Trophoblast cell (in vitro differentiated cells and primary cell): ENCODE measurements around the gene RAC2.
"Not testable (repeated sequence)": the region's sequence is repeated elsewhere in the genome, so short reads cannot be mapped to it uniquely, and the experiment has no call there.

Experiments
- DNase-seq, 2 donors: peaks; one replicate each; pipeline ENCODE4 v3.0.0-alpha.2; 2016
- H2AFZ ChIP-seq: 2 replicates; pipeline ENCODE4 v1.6.1; 2013; ENCODE audit warnings: low read length, moderate library complexity, mild to moderate bottlenecking; ENCODE audit not compliant: insufficient read depth, poor library complexity
- H2AK5ac ChIP-seq: 2 replicates; pipeline ENCODE4 v1.6.1; 2013; ENCODE audit warnings: mild to moderate bottlenecking, low read length
- H2BK120ac ChIP-seq: 2 replicates; pipeline ENCODE4 v1.6.1; 2013; ENCODE audit warnings: low read length, mild to moderate bottlenecking, moderate library complexity; ENCODE audit not compliant: insufficient read depth, poor library complexity
- H2BK12ac ChIP-seq: 2 replicates; pipeline ENCODE4 v1.6.1; 2013; ENCODE audit warnings: mild to moderate bottlenecking, low read length, moderate library complexity
- H2BK5ac ChIP-seq: 2 replicates; pipeline ENCODE4 v1.6.1; 2013; ENCODE audit warnings: low read length, low read depth, moderate library complexity, mild to moderate bottlenecking; ENCODE audit not compliant: poor library complexity
- H3K14ac ChIP-seq: 2 replicates; pipeline ENCODE4 v1.6.1; 2013; ENCODE audit warnings: mild to moderate bottlenecking, low read length
- H3K18ac ChIP-seq: 2 replicates; pipeline ENCODE4 v1.6.1; 2013; ENCODE audit warnings: mild to moderate bottlenecking, low read length
- H3K23ac ChIP-seq: 2 replicates; pipeline ENCODE4 v1.6.1; 2013; ENCODE audit warnings: low read length
- H3K27ac ChIP-seq: 2 replicates; pipeline ENCODE4 v1.5.1; 2013; ENCODE audit warnings: low read depth, mild to moderate bottlenecking, inconsistent platforms, low read length, moderate library complexity
- H3K27me3 ChIP-seq: 2 replicates; pipeline ENCODE4 v1.6.1; 2013; ENCODE audit warnings: inconsistent platforms, mild to moderate bottlenecking, low read length, moderate library complexity; ENCODE audit not compliant: insufficient read depth
- H3K36me3 ChIP-seq, 2 experiments: 1 replicate in 1 of 2; 2 replicates in 1 of 2; pipeline ENCODE4 v1.6.1; 2013; ENCODE audit warnings: low read length in 2 of 2, mild to moderate bottlenecking in 2 of 2, moderate library complexity in 1 of 2; ENCODE audit not compliant: insufficient read depth in 2 of 2, control insufficient read depth in 1 of 2
- H3K4ac ChIP-seq: 2 replicates; pipeline ENCODE4 v1.6.1; 2013; ENCODE audit warnings: low read depth, mild to moderate bottlenecking, low read length, moderate library complexity
- H3K4me1 ChIP-seq, 2 experiments: 1 replicate in 1 of 2; 2 replicates in 1 of 2; pipeline ENCODE4 v1.6.1; 2013; ENCODE audit warnings: low read length in 2 of 2, mild to moderate bottlenecking in 2 of 2, moderate library complexity in 1 of 2; ENCODE audit not compliant: insufficient read depth in 2 of 2, control insufficient read depth in 1 of 2
- H3K4me2 ChIP-seq: 2 replicates; pipeline ENCODE4 v1.6.1; 2013; ENCODE audit warnings: inconsistent platforms, mild to moderate bottlenecking, low read length, moderate library complexity
- H3K4me3 ChIP-seq: 2 replicates; pipeline ENCODE4 v1.5.1; 2013; ENCODE audit warnings: mild to moderate bottlenecking, low read depth, low read length, inconsistent platforms
- H3K79me1 ChIP-seq: one replicate; pipeline ENCODE4 v1.6.1; 2013; ENCODE audit warnings: low read length
- H3K79me2 ChIP-seq: 2 replicates; pipeline ENCODE4 v1.6.1; 2013; ENCODE audit warnings: low read length, mild to moderate bottlenecking; ENCODE audit not compliant: control insufficient read depth, insufficient read depth, poor library complexity
- H3K9ac ChIP-seq: 2 replicates; pipeline ENCODE4 v1.6.1; 2013; ENCODE audit warnings: mild to moderate bottlenecking, low read length
- H3K9me3 ChIP-seq: 2 replicates; pipeline ENCODE4 v1.6.1; 2013; ENCODE audit warnings: low read depth, mild to moderate bottlenecking, control low read depth, inconsistent platforms, low read length; ENCODE audit not compliant: insufficient read depth
- H4K12ac ChIP-seq: 2 replicates; pipeline ENCODE4 v1.6.1; 2013; ENCODE audit warnings: low read depth, mild to moderate bottlenecking, low read length, moderate library complexity
- H4K8ac ChIP-seq: 2 replicates; pipeline ENCODE4 v1.6.1; 2013; ENCODE audit warnings: low read depth, mild to moderate bottlenecking, low read length, moderate library complexity
- H4K91ac ChIP-seq: one replicate; pipeline ENCODE4 v1.6.1; 2013; ENCODE audit warnings: low read depth, mild to moderate bottlenecking, low read length, moderate library complexity
- WGBS: extraction: QIAGEN DNeasy Blood & Tissue Kit; methylation state at CpG from one replicate; pipeline ENCODE4 v1.1.7; 2013; ENCODE audit warnings: missing lambda C conversion rate; ENCODE audit not compliant: insufficient read length, insufficient coverage; ENCODE audit errors: extremely low coverage; 5-methylcytosine and 5-hydroxymethylcytosine counted together

The RAC2 gene

DNA sequence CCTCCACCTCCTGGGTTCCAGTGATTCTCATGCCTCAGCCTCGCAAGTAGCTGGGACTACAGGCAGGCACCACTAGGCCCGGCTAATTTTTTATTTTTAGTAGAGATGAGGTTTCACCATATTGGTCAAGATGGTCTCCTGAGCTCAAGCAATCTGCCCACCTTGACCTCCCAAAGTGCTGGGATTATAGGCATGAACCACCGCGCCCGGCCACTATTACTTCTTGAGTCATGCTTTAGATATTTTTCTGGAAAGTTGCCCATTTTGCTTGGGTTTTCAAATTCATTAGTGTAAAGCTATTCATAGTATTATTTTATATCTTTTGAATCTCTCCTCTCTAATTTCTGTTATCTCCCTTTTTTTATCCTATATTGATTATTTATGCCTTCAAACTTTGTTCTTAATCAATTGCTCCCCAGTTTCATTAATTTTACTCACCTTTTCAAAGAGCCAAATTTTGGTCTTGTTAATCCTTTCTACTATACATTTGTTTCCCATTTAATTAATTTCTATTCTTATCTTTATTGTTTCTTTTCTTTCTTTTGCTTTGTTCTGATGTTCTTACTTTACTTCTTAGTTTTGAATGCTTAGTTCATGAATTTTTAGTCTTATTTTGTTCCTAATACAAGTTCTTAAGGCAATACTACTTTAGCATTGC is 10.3 kb upstream of the RAC2 start:
- Histone ChIP-seq H2AK5ac (no peak overlapping the region), H3K23ac (no peak overlapping the region), H3K79me1 (no peaks in the 10 kb centered on the region), H3K36me3 (no peaks in the 10 kb centered on the region), H3K14ac (no peak overlapping the region), H3K27me3 (no peaks in the 10 kb centered on the region), H3K4me1 (no peaks in the 10 kb centered on the region), H3K9me3 (no peaks in the 10 kb centered on the region), H4K8ac (no peak overlapping the region), H3K4ac (no peak overlapping the region), H2BK5ac (no peak overlapping the region), H3K4me2 (no peak overlapping the region), H4K12ac (no peak overlapping the region), H4K91ac (no peak overlapping the region), H2BK120ac (no peak overlapping the region), H3K27ac (no peak overlapping the region), H3K9ac (no peak overlapping the region), H3K4me3 (no peak overlapping the region), H2BK12ac (no peak overlapping the region), H3K18ac (no peak overlapping the region), H2AFZ (no peak overlapping the region), H3K79me2 (no peaks in the 10 kb centered on the region)
- no CpG with 5 or more reads among the region's 5 CpGs for WGBS
- DNase-seq, result no peak

DNA sequence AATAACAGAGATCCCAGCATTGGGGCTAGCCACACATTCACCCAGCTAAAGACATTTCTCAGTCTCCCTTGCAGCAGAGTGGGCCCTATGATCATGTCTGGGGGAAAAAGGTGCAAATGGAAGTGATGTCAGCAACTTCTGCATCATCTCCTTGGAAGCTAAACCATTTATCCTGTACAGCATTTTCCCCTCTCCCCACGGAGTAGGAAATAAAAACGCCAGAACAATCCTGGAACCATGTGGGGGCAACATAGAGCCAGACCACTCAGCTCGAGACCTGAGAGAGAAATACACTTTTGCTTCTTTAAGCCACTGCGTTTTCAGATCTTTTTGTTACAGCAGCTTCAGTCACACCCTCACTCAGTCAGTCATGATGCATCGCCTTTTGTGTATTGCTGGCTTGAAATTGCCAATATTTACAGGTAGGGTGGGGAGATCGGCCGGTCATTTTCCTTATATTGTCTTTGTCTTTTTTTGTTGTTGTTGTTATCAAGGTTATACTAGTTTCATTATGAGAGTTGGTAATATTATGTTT is 9.1 kb upstream of the RAC2 start:
- H3K79me2 ChIP-seq, result no peaks in the 10 kb centered on the region
- H4K8ac ChIP-seq, result no peak overlapping the region
- no peak overlapping the region for H2AFZ ChIP-seq
- no peak overlapping the region for H2BK12ac ChIP-seq
- H3K4ac ChIP-seq, result no peak overlapping the region
- H3K14ac ChIP-seq, result no peak overlapping the region
- H3K36me3 ChIP-seq, result no peaks in the 10 kb centered on the region
- no peak overlapping the region for H3K27ac ChIP-seq
- no peak overlapping the region for H3K4me3 ChIP-seq
- H3K4me1 ChIP-seq, result no peaks in the 10 kb centered on the region
- H3K18ac ChIP-seq, result no peak overlapping the region
- no peak overlapping the region for H3K9ac ChIP-seq
- H3K27me3 ChIP-seq, result no peaks in the 10 kb centered on the region
- no peak overlapping the region for H4K91ac ChIP-seq
- H2AK5ac ChIP-seq, result no peak overlapping the region
- DNase-seq, result no peak
- H2BK120ac ChIP-seq, result no peak overlapping the region
- no peaks in the 10 kb centered on the region for H3K79me1 ChIP-seq
- no peak overlapping the region for H3K4me2 ChIP-seq
- H3K9me3 ChIP-seq, result no peaks in the 10 kb centered on the region
- H2BK5ac ChIP-seq, result no peak overlapping the region
- H4K12ac ChIP-seq, result no peak overlapping the region
- no CpG with 5 or more reads among the region's 7 CpGs for WGBS
- H3K23ac ChIP-seq, result no peak overlapping the region

DNA sequence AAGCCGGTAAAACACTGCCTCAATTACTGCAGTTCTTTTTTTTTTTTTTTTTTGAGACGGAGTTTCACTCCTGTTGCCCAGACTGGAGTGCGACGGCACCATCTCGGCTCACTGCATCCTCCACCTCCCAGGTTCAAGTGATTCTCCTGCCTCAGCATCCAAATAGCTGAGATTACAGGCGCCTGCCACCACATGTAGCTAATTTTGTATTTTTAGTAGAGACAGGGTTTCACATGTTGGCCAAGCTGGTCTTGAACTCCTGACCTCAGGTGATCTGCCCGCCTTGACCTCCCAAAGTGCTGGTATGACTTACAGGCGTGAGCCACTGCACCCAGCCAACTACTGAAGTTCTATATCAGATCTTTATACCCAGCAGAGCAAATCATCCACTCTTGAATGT is 7.8 kb upstream of the RAC2 start:
- not testable (repeated sequence) for H3K4me3 ChIP-seq, H2BK12ac ChIP-seq, H2BK5ac ChIP-seq, H3K4ac ChIP-seq, H3K9ac ChIP-seq, H3K9me3 ChIP-seq, H4K91ac ChIP-seq, H3K4me2 ChIP-seq, H4K8ac ChIP-seq, H3K36me3 ChIP-seq, H3K23ac ChIP-seq, H4K12ac ChIP-seq, H3K79me1 ChIP-seq, H3K27ac ChIP-seq, H2AK5ac ChIP-seq, H3K4me1 ChIP-seq, H3K14ac ChIP-seq, H3K79me2 ChIP-seq, DNase-seq, H3K18ac ChIP-seq, H2BK120ac ChIP-seq, H2AFZ ChIP-seq, H3K27me3 ChIP-seq
- no CpG with 5 or more reads among the region's 8 CpGs for WGBS

DNA sequence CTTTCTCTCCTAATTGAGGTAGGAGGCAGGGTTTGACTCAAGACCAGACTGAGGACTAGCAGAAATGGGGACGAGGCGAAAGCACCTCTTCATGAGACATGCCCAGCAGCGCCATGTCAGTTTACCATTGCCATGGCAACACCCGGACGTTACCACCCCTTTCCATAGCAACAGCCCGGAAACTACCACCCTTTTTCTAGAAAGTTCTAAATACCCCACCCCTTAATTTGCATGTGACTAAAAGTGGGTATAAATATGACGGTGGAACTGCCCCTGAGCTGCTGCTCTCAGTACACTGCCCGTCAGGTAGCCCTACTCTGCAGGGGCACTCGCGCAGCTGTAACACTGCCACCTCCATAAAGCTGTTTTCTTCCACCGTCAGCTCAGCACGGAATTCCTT is 5.9 kb upstream of the RAC2 start:
- Histone ChIP-seq H2AFZ (no peak overlapping the region), H4K8ac (no peak overlapping the region), H3K14ac (no peak overlapping the region), H3K36me3 (no peaks in the 10 kb centered on the region), H3K4me3 (no peak overlapping the region), H3K4me1 (no peaks in the 10 kb centered on the region), H3K27ac (no peak overlapping the region), H2AK5ac (no peak overlapping the region), H3K79me2 (no peaks in the 10 kb centered on the region), H3K27me3 (no peaks in the 10 kb centered on the region), H3K18ac (no peak overlapping the region), H3K23ac (no peak overlapping the region), H3K9ac (no peak overlapping the region), H3K4ac (no peak overlapping the region), H3K79me1 (no peaks in the 10 kb centered on the region), H2BK120ac (no peak overlapping the region), H3K9me3 (no peaks in the 10 kb centered on the region), H3K4me2 (no peak overlapping the region), H2BK5ac (no peak overlapping the region), H4K12ac (no peak overlapping the region), H2BK12ac (no peak overlapping the region), H4K91ac (no peak overlapping the region)
- WGBS, result no CpG with 5 or more reads among the region's 12 CpGs
- no peak for DNase-seq
